Right renal cortex interstitium (tissue), 3 donors: Measurements from ENCODE around the gene MS4A13. TPM values are rescaled to one million over a fixed set of nuclear protein-coding genes. Genes with fewer than 3 reads are reported as not detected.
"Not testable (repeated sequence)": the region's sequence is repeated elsewhere in the genome, so short reads cannot be mapped to it uniquely, and the experiment has no call there.

Source experiments
- DNase-seq, 3 donors: peaks; one replicate each; pipeline ENCODE4 v3.0.0-alpha.2; 2013; ENCODE audit warnings: low read depth in 3 of 3, low spot score in 2 of 3
- polyA plus RNA-seq, 3 donors: library from polyadenylated mRNA; unstranded; fragments of 120-200 nt; gene quantifications; one replicate each; pipeline ENCODE4 v1.2.1, GENCODE V29; 2013; ENCODE audit not compliant: insufficient read length in 3 of 3

MS4A13 gene
- polyA plus RNA-seq, 3 donors, result not detected

- DNase-seq, result no peak
These were observed 13.7 kb downstream of the MS4A13 start for GRCh38 chr11:60528934-60529333.

GRCh38 chr11:60530454-60531100, 15.4 kb downstream of the MS4A13 start:
- DNase-seq, result no peak

GRCh38 chr11:60532383-60532782, 17.2 kb downstream of the MS4A13 start:
- not testable (repeated sequence) for DNase-seq

- not testable (repeated sequence) for DNase-seq
These were observed 23.4 kb downstream of the MS4A13 start for GRCh38 chr11:60538627-60539026.

GRCh38 chr11:60544077-60544476, 28.9 kb downstream of the MS4A13 start:
- no peak for DNase-seq

GRCh38 chr11:60561254-60561653, 46.1 kb downstream of the MS4A13 start:
- DNase-seq, result no peak

GRCh38 chr11:60563553-60564235, 48.5 kb downstream of the MS4A13 start:
- no peak for DNase-seq

GRCh38 chr11:60566776-60567175, 51.6 kb downstream of the MS4A13 start:
- no peak for DNase-seq

- no peak for DNase-seq
These were observed 55.8 kb downstream of the MS4A13 start for GRCh38 chr11:60570970-60571369.

- no peak for DNase-seq
These were observed 74.4 kb downstream of the MS4A13 start for GRCh38 chr11:60589611-60590010.

Other genes starting within 250 kb of the MS4A13 start
- 1 to 10 TPM; 4.7 to 7.4 (median 6.6) TPM for gene MS4A4A, start 234.7 kb upstream of the MS4A13 start, polyA plus RNA-seq
- not detected for gene MS4A6E, start 188.1 kb upstream of the MS4A13 start, polyA plus RNA-seq
- gene MS4A7, start 136.9 kb upstream of the MS4A13 start, polyA plus RNA-seq, result 1 to 10 TPM; 2.4 to 4.7 (median 4.2) TPM
- under 1 TPM; 0.20 to 0.36 (median 0.24) TPM for gene MS4A14, start 118.9 kb upstream of the MS4A13 start, polyA plus RNA-seq
- gene MS4A5, start 85.8 kb upstream of the MS4A13 start, polyA plus RNA-seq, result not detected
- 1 to 10 TPM in 1 of 3 donors, under 1 TPM in 2; 0.32 to 1.3 (median 0.35) TPM for gene MS4A1, start 59.5 kb upstream of the MS4A13 start, polyA plus RNA-seq
- gene MS4A12, start 22.6 kb upstream of the MS4A13 start, polyA plus RNA-seq, result not detected
- not detected for gene MS4A8, start 184.2 kb downstream of the MS4A13 start, polyA plus RNA-seq
- not detected for gene MS4A18, start 209.3 kb downstream of the MS4A13 start, polyA plus RNA-seq
- not detected for gene MS4A15, start 241.5 kb downstream of the MS4A13 start, polyA plus RNA-seq